Measurements from ENCODE around the gene DHRS3. TPM values are rescaled to one million over a fixed set of nuclear protein-coding genes. Genes with fewer than 3 reads are reported as not detected.

Gene DHRS3
- total RNA-seq, 1 experiment from 2014 or later: 87.0 TPM

DNA sequence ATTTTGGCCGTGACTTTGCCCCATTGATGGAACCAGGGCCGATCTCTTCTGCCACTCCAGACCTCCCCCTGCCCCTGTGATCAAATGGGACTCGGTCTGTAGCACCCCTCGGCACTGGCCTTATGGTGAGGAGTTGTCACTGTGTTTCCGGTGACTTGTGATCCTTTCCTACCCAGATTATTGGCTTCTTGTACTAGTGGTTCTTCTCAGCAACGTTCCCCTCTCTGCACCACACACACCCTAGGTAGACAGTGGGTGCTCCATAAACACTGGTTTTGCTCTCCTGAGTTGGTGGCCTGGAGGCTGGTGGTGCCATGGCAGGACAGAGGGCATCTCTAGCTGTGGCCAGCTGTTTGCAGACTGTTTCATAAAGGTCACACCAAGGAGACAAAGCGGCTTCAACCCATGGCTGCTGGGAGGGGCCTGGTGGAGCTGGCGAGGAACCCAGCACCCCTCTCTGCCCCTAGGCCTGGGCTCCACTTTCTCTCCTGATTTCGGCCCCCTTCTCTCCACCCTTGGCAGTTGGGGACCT is 50.7 kb downstream of the DHRS3 start:
- DNase-seq (ENCODE audit: low read depth, low spot score): no peak
- H3K79me2 ChIP-seq (ENCODE audit: insufficient read depth, low read length): no peaks in the 10 kb centered on the region
- no peak overlapping the region for H3K4me3 ChIP-seq (replicated peaks in 1 of 2; ENCODE audit: low read depth in 1 of 2, low read length in 2 of 2)
- no peak overlapping the region for H3K27ac ChIP-seq (ENCODE audit: low read depth, low read length)
- no TSS peak for BruUV-seq (replicated peaks)
- peaks cover 1 to 18% of the 10 kb centered on the region in 2 experiments for H3K4me1 ChIP-seq (ENCODE audit: control insufficient read depth in 1 of 2, insufficient read depth in 2 of 2, low read length in 2 of 2)
- no peak overlapping the region for H2AFZ ChIP-seq (ENCODE audit: low read depth, low read length, poor library complexity, severe bottlenecking)
- H4K20me1 ChIP-seq (ENCODE audit: insufficient read depth): no peaks in the 10 kb centered on the region
- no peak overlapping the region for H3K9ac ChIP-seq (ENCODE audit: low read length)
- intact Hi-C loops (cut with micrococcal nuclease): no loop called here
- ChIA-PET RAD21 (ENCODE audit: low non-redundant PET in 1 of 2, low total read pairs in 2 of 2, uncharacterized antibody in 2 of 2, unreplicated experiment in 2 of 2) (no interaction called here), CTCF (no interaction called here), POLR2A (no interaction called here)
- ATAC-seq: no peak; the same call in 1 of the 2 replicates
- H3K4me2 ChIP-seq (ENCODE audit: low read length): no peak overlapping the region
- no peak for TF ChIP-seq EZH2 (IDR thresholded peaks at IDR 0.05)
- H3K9me3 ChIP-seq (ENCODE audit: control insufficient read depth in 1 of 2, insufficient read depth in 1 of 2, low read depth in 1 of 2, low read length in 2 of 2): peaks cover 0 to 10% of the 10 kb centered on the region in 2 experiments; a peak in 2 of 4 replicates
- H3K27me3 ChIP-seq (ENCODE audit: insufficient read depth, low read length): no peaks in the 10 kb centered on the region
- no peaks in the 10 kb centered on the region for H3K9me2 ChIP-seq (ENCODE audit: insufficient read depth)
- H3K36me3 ChIP-seq (ENCODE audit: control insufficient read depth in 1 of 2, insufficient read depth in 2 of 2, low read length in 2 of 2): peaks cover 0 to 19% of the 10 kb centered on the region in 2 experiments; a peak in 1 of 4 replicates

- no peak overlapping the region for H2AFZ ChIP-seq (ENCODE audit: low read depth, low read length, poor library complexity, severe bottlenecking)
- no TSS peak for BruUV-seq (replicated peaks)
- ATAC-seq (no peak), DNase-seq (ENCODE audit: low read depth, low spot score) (no peak)
- ChIA-PET POLR2A (no interaction called here), RAD21 (ENCODE audit: low non-redundant PET in 1 of 2, low total read pairs in 2 of 2, uncharacterized antibody in 2 of 2, unreplicated experiment in 2 of 2) (no interaction called here), CTCF (no interaction called here)
- peaks cover 0 to 10% of the 10 kb centered on the region in 2 experiments; a peak in 2 of 4 replicates for H3K9me3 ChIP-seq (ENCODE audit: control insufficient read depth in 1 of 2, insufficient read depth in 1 of 2, low read depth in 1 of 2, low read length in 2 of 2)
- H4K20me1 ChIP-seq (ENCODE audit: insufficient read depth): no peaks in the 10 kb centered on the region
- no peak overlapping the region for H3K4me3 ChIP-seq (replicated peaks in 1 of 2; ENCODE audit: low read depth in 1 of 2, low read length in 2 of 2)
- H3K27me3 ChIP-seq (ENCODE audit: insufficient read depth, low read length): no peaks in the 10 kb centered on the region
- TF ChIP-seq, protein P1, sequence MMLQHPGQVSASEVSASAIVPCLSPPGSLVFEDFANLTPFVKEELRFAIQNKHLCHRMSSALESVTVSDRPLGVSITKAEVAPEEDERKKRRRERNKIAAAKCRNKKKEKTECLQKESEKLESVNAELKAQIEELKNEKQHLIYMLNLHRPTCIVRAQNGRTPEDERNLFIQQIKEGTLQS (IDR thresholded peaks at IDR 0.05): no peak
- TF ChIP-seq POLR2AphosphoS5 (IDR thresholded peaks at IDR 0.05; ENCODE audit: low read depth, low read length) (peak; percentile 42), JUND (IDR thresholded peaks at IDR 0.05) (0 out of 2 replicates have a peak, but pooled peaks have one; percentile 13)
- H3K9ac ChIP-seq (ENCODE audit: low read length): no peak overlapping the region
- H3K79me2 ChIP-seq (ENCODE audit: insufficient read depth, low read length): no peaks in the 10 kb centered on the region
- H3K9me2 ChIP-seq (ENCODE audit: insufficient read depth): no peaks in the 10 kb centered on the region
- intact Hi-C loops (cut with micrococcal nuclease): no loop called here
- H3K4me1 ChIP-seq (ENCODE audit: control insufficient read depth in 1 of 2, insufficient read depth in 2 of 2, low read length in 2 of 2): peaks cover 0 to 14% of the 10 kb centered on the region in 2 experiments; a peak in 3 of 4 replicates
- no peak overlapping the region for H3K27ac ChIP-seq (ENCODE audit: low read depth, low read length)
- H3K4me2 ChIP-seq (ENCODE audit: low read length): no peak overlapping the region
- peaks cover 0 to 18% of the 10 kb centered on the region in 2 experiments; a peak in 1 of 4 replicates for H3K36me3 ChIP-seq (ENCODE audit: control insufficient read depth in 1 of 2, insufficient read depth in 2 of 2, low read length in 2 of 2)
Measured at GRCh38 chr1:12566484-12567287, 51.3 kb downstream of the DHRS3 start.

Measured in HCT116 (cell line).